AG04450 (cell line): Measurements from ENCODE around the gene PAPPA. TPM values are rescaled to one million over a fixed set of nuclear protein-coding genes. Genes with fewer than 3 reads are reported as not detected.

Experiments
- CTCF ChIA-PET: fragments of 300-600, 350-600 bp; formaldehyde crosslinking; extraction: SDS; loops from one replicate; lab custom pipeline; 2022; ENCODE audit warnings: antibody characterized with exemption, inconsistent platforms; lab: Charles Lee
- POLR2A ChIA-PET: fragments of 350-600 bp; formaldehyde crosslinking; extraction: SDS; loops from one replicate; lab custom pipeline; 2021; ENCODE audit warnings: antibody characterized with exemption, inconsistent platforms; lab: Yijun Ruan, JAX
- DNase-seq: peaks from one replicate; pipeline ENCODE4 v3.0.0-alpha.2; 2011; ENCODE audit warnings: low read depth, low spot score
- H3K27ac ChIP-seq: one replicate; pipeline ENCODE4 v1.5.1; 2012; ENCODE audit warnings: low read depth, low read length, control low read depth
- H3K27me3 ChIP-seq: one replicate; pipeline ENCODE4 v1.6.0; 2012; ENCODE audit warnings: low read length; ENCODE audit not compliant: control insufficient read depth, insufficient read depth
- H3K4me3 ChIP-seq: 2 replicates; pipeline ENCODE4 v1.5.1; 2011; ENCODE audit warnings: mild to moderate bottlenecking, low read depth, low read length, control low read depth
- H3K9me3 ChIP-seq: 2 replicates; pipeline ENCODE4 v1.5.1; 2012; ENCODE audit warnings: low read length; ENCODE audit not compliant: control insufficient read depth, insufficient read depth
- CTCF ChIP-seq: IDR thresholded peaks from 2 replicates; pipeline ENCODE4 v1.5.1; 2011; ENCODE audit warnings: low read depth, low read length, control low read depth, inconsistent platforms
- polyA plus RNA-seq: library from polyadenylated mRNA; depleted of rRNA; stranded (reverse); fragments of >200 nt; gene quantifications from 2 replicates; pipeline ENCODE4 v1.2.3, GENCODE V29; 2011

Gene PAPPA
- polyA plus RNA-seq, 1 experiment = 65.0 TPM

GRCh38 chr9:116286297-116286696 is 132.7 kb downstream of the PAPPA start:
- H3K9me3 ChIP-seq = no peaks in the 10 kb centered on the region
- no peak overlapping the region for H3K27ac ChIP-seq
- no peak for TF ChIP-seq CTCF
- H3K27me3 ChIP-seq = no peaks in the 10 kb centered on the region
- CTCF ChIA-PET = no interaction called here
- POLR2A ChIA-PET = interaction anchor here (0.7 to 0.8 kb wide), 2 partner anchors 17 to 1631 kb away, joined by 3 read pairs; no protein-coding TSS in a partner anchor
- H3K4me3 ChIP-seq = no peak overlapping the region
- no peak for DNase-seq

- Histone ChIP-seq H3K27ac (no peak overlapping the region), H3K4me3 (no peak overlapping the region), H3K9me3 (no peaks in the 10 kb centered on the region), H3K27me3 (no peaks in the 10 kb centered on the region)
- no peak for DNase-seq
- ChIA-PET POLR2A (no interaction called here), CTCF (no interaction called here)
- TF ChIP-seq CTCF = no peak
Measured at GRCh38 chr9:116287721-116288120, 134.1 kb downstream of the PAPPA start.

GRCh38 chr9:116288658-116289057 is 135.1 kb downstream of the PAPPA start:
- ChIA-PET CTCF (interaction anchor here (0.5 kb wide), 2 partner anchors 21 to 695 kb away, joined by 3 to 6 read pairs; no protein-coding TSS in a partner anchor), POLR2A (interaction anchor here (0.6 kb wide), 1 partner anchor 40 kb away, joined by 4 read pairs; no protein-coding TSS in a partner anchor)
- no peak overlapping the region for H3K4me3 ChIP-seq
- H3K9me3 ChIP-seq = no peaks in the 10 kb centered on the region
- H3K27ac ChIP-seq = no peak overlapping the region
- no peak for TF ChIP-seq CTCF
- H3K27me3 ChIP-seq = no peaks in the 10 kb centered on the region
- DNase-seq = peak; percentile 90

- Histone ChIP-seq H3K27ac (no peak overlapping the region), H3K4me3 (no peak overlapping the region), H3K9me3 (no peaks in the 10 kb centered on the region), H3K27me3 (no peaks in the 10 kb centered on the region)
- ChIA-PET POLR2A (no interaction called here), CTCF (no interaction called here)
- no peak for TF ChIP-seq CTCF
- no peak for DNase-seq
Measured at GRCh38 chr9:116297346-116297745, 143.8 kb downstream of the PAPPA start.

GRCh38 chr9:116298249-116298648 is 144.7 kb downstream of the PAPPA start:
- ChIA-PET CTCF (no interaction called here), POLR2A (no interaction called here)
- TF ChIP-seq CTCF = no peak
- no peak for DNase-seq
- H3K27ac ChIP-seq = no peak overlapping the region
- no peak overlapping the region for H3K4me3 ChIP-seq
- H3K9me3 ChIP-seq = no peaks in the 10 kb centered on the region
- no peaks in the 10 kb centered on the region for H3K27me3 ChIP-seq
